MM.1S (cell line): ENCODE measurements around the gene DMXL2.

ENCODE experiments used
- EZH2 ChIP-seq: fragments of 300-600 bp; sonication (generic); optimal IDR thresholded peaks from 2 replicates; pipeline ENCODE3; 2017; ENCODE audit warnings: low read depth, mild to moderate bottlenecking, antibody characterized with exemption, low read length, mixed read lengths
- TF ChIP-seq, protein P1 (sequence below): fragments of 300-600 bp; sonication (generic); IDR thresholded peaks from 2 replicates; pipeline ENCODE4 v1.5.1; 2016; ENCODE audit warnings: antibody characterized with exemption, low read length, mixed read lengths

DNA sequence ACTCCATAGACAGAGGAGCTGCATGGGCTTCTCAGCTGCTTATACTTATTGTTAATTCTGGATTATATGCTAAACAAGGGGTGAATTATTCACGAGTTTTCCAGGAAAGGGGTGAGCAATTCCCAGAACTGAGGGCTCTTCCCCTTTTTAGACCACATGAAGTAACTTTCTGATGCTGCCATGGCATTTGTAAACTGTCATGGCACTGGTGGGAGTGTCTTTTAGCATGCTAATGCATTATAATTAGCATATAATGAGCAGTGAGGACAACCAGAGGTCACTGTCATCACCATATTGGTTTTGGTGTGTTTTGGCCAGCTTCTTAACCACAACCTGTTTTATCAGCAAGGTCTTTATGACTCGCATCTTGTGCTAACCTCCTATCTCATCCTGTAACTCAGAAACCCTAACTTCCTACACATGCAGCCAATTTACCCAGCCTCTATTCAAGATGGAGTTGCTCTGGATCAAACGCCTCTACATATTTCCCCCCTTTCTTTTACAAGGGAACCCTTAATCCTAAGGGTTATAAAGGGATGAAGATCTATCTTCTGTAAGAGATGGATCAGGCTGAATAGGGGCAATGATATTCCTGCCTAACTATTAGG, 12.1 kb upstream of the DMXL2 start:
- TF ChIP-seq, protein P1, sequence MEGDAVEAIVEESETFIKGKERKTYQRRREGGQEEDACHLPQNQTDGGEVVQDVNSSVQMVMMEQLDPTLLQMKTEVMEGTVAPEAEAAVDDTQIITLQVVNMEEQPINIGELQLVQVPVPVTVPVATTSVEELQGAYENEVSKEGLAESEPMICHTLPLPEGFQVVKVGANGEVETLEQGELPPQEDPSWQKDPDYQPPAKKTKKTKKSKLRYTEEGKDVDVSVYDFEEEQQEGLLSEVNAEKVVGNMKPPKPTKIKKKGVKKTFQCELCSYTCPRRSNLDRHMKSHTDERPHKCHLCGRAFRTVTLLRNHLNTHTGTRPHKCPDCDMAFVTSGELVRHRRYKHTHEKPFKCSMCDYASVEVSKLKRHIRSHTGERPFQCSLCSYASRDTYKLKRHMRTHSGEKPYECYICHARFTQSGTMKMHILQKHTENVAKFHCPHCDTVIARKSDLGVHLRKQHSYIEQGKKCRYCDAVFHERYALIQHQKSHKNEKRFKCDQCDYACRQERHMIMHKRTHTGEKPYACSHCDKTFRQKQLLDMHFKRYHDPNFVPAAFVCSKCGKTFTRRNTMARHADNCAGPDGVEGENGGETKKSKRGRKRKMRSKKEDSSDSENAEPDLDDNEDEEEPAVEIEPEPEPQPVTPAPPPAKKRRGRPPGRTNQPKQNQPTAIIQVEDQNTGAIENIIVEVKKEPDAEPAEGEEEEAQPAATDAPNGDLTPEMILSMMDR: no peak
- TF ChIP-seq EZH2: no peak
